K562 (cell line): ENCODE data around the gene CNTD1. TPM values are rescaled to one million over a fixed set of nuclear protein-coding genes. Genes with fewer than 3 reads are reported as not detected.

ENCODE experiments used
- ATAC-seq: fragments of 200-7000 bp; cut with Tn5 transposase; 3 replicates; pipeline ENCODE4 v1.9.1; 2020; ENCODE audit warnings: moderate library complexity
- BruUV-seq: library from RNA; stranded (reverse); fragments of 400-500 nt; replicated peaks from 2 replicates; lab custom pipeline; 2021; lab: Mats Ljungman, UMichigan
- CTCF ChIA-PET: fragments of 300-600 bp; formaldehyde crosslinking; extraction: SDS; loops from one replicate; lab custom pipeline; 2021; ENCODE audit warnings: low intra/inter-chr PET ratio; lab: Yijun Ruan, JAX
- POLR2A ChIA-PET: fragments of 300-600, 350-650 bp; sonication (Branson Sonifier 250); formaldehyde crosslinking; extraction: SDS; loops from one replicate; lab custom pipeline; 2021; ENCODE audit warnings: antibody characterized with exemption, inconsistent platforms; lab: Yijun Ruan, JAX
- DNase-seq, 4 experiments: peaks; one replicate each; pipeline versions ENCODE4 v3.0.0 to v3.0.0-alpha.2; 2011 to 2018; ENCODE audit warnings: low spot score in 3 of 4, mixed read lengths in 3 of 4; ENCODE audit errors: extremely low read depth in 1 of 4
- FAIRE-seq: peaks from 2 replicates; lab custom pipeline; 2011; peaks lifted over from hg19 to GRCh38; lab: Jason Lieb, UNC
- H2AFZ ChIP-seq: 2 replicates; pipeline ENCODE4 v1.6.0; 2011; ENCODE audit warnings: low read depth, low read length, control low read depth, inconsistent platforms
- H3K27ac ChIP-seq: fragments of 200-600 bp; 3 replicates; pipeline ENCODE4 v1.8.0; 2011; ENCODE audit warnings: low read depth, mild to moderate bottlenecking, control low read depth, inconsistent platforms, low read length, moderate library complexity, mixed read lengths; ENCODE audit errors: extremely low read depth
- H3K27me3 ChIP-seq, 2 experiments: fragments of 300-600 bp in 1 of 2; 2 replicates in 1 of 2; 3 replicates in 1 of 2; pipeline versions ENCODE4 v1.6.0 to v1.8.0; 2011; ENCODE audit warnings: inconsistent platforms in 2 of 2, low read length in 2 of 2, mild to moderate bottlenecking in 1 of 2, mixed read lengths in 1 of 2, moderate library complexity in 1 of 2; ENCODE audit not compliant: control insufficient read depth in 2 of 2, insufficient read depth in 2 of 2
- H3K36me3 ChIP-seq: fragments of 300-600 bp; 3 replicates; pipeline ENCODE4 v1.8.0; 2011; ENCODE audit warnings: mild to moderate bottlenecking, low read length, inconsistent platforms; ENCODE audit not compliant: control insufficient read depth, insufficient read depth
- H3K4me1 ChIP-seq, 2 experiments: fragments of 200-600 bp in 1 of 2; replicated peaks in 1 of 2; 2 replicates in 1 of 2; 3 replicates in 1 of 2; pipeline versions ENCODE4 v1.5.1 to v1.8.0; 2011; ENCODE audit warnings: inconsistent platforms in 2 of 2, low read length in 2 of 2, mild to moderate bottlenecking in 1 of 2, mixed read lengths in 1 of 2, moderate library complexity in 1 of 2; ENCODE audit not compliant: control insufficient read depth in 2 of 2, insufficient read depth in 2 of 2
- H3K4me2 ChIP-seq: 2 replicates; pipeline ENCODE4 v1.6.1; 2011; ENCODE audit warnings: low read length, control low read depth, inconsistent platforms, mixed read lengths; ENCODE audit not compliant: insufficient read depth
- H3K4me3 ChIP-seq: fragments of 200-600 bp; sonication (generic), shearing (Covaris generic); 2 replicates; pipeline ENCODE4 v1.5.1; 2016; ENCODE audit warnings: control low read depth, inconsistent platforms
- H3K79me2 ChIP-seq: fragments of 200-600 bp; 3 replicates; pipeline ENCODE4 v1.8.0; 2011; ENCODE audit warnings: low read length, inconsistent platforms; ENCODE audit not compliant: control insufficient read depth, insufficient read depth
- H3K9ac ChIP-seq, 2 experiments: 2 replicates each; pipeline versions ENCODE4 v1.6.0 to v1.6.1; 2011; ENCODE audit warnings: low read depth in 2 of 2, low read length in 2 of 2, control low read depth in 1 of 2, inconsistent platforms in 1 of 2, mild to moderate bottlenecking in 1 of 2, mixed read lengths in 1 of 2; ENCODE audit not compliant: insufficient read depth in 1 of 2
- H3K9me1 ChIP-seq: one replicate; pipeline ENCODE4 v1.6.0; 2011; ENCODE audit warnings: inconsistent platforms, mild to moderate bottlenecking, low read length, moderate library complexity; ENCODE audit not compliant: control insufficient read depth, insufficient read depth
- H3K9me3 ChIP-seq: replicated peaks from 2 replicates; pipeline ENCODE4 v1.5.1; 2011; ENCODE audit warnings: low read depth, low read length, inconsistent platforms; ENCODE audit not compliant: control insufficient read depth, insufficient read depth
- H4K20me1 ChIP-seq: replicated peaks from 2 replicates; pipeline ENCODE4 v1.6.1; 2011; ENCODE audit warnings: low read length, inconsistent platforms, mixed read lengths; ENCODE audit not compliant: control insufficient read depth, insufficient read depth
- ATF7 ChIP-seq: fragments of 450-650 bp; IDR thresholded peaks from 2 replicates; pipeline ENCODE4 v1.7.1; 2014; ENCODE audit warnings: mild to moderate bottlenecking, moderate library complexity
- ETV6 ChIP-seq, 3 experiments: fragments of 150-350 bp in 1 of 3; sonication (generic) in 1 of 3; formaldehyde crosslinking in 1 of 3; IDR thresholded peaks; 2 replicates each; pipeline versions ENCODE4 v1.6.1 to v1.8.0; 2014 to 2022; ENCODE audit warnings: borderline replicate concordance in 2 of 3, low read depth in 2 of 3, antibody characterized with exemption in 1 of 3, low read length in 1 of 3, mild to moderate bottlenecking in 1 of 3, missing genetic modification reagents in 1 of 3
- GATA2 ChIP-seq: sonication (generic); formaldehyde crosslinking; IDR thresholded peaks from 2 replicates; pipeline ENCODE4 v1.4.0; 2020; ENCODE audit warnings: mild to moderate bottlenecking, missing genetic modification reagents
- GATAD2A ChIP-seq: fragments of 450-650 bp; IDR thresholded peaks from 2 replicates; pipeline ENCODE4 v1.6.1; 2017
- HDAC2 ChIP-seq: fragments of 450-650 bp; IDR thresholded peaks from 2 replicates; pipeline ENCODE4 v1.6.1; 2016; ENCODE audit warnings: mild to moderate bottlenecking
- KLF1 ChIP-seq: fragments of 450-650 bp; IDR thresholded peaks from 2 replicates; pipeline ENCODE4 v1.6.1; 2016; ENCODE audit warnings: missing genetic modification characterization, missing compliant biosample characterization
- LEF1 ChIP-seq: fragments of 450-650 bp; IDR thresholded peaks from 2 replicates; pipeline ENCODE4 v1.6.1; 2016; ENCODE audit warnings: mild to moderate bottlenecking
- NRF1 ChIP-seq, 2 experiments: fragments of 450-650 bp; IDR thresholded peaks in 1 of 2; conservative IDR thresholded peaks in 1 of 2; 2 replicates each; pipeline ENCODE4 v1.6.1; 2014; ENCODE audit warnings: mild to moderate bottlenecking in 2 of 2
- NUFIP1 ChIP-seq: fragments of 450-650 bp; IDR thresholded peaks from 2 replicates; pipeline ENCODE4 v1.6.1; 2018; ENCODE audit not compliant: partially characterized antibody
- PHTF2 ChIP-seq: fragments of 250-450 bp; sonication (Bioruptor Pico); IDR thresholded peaks from 2 replicates; pipeline ENCODE4 v1.5.0; 2021; ENCODE audit warnings: mild to moderate bottlenecking
- RBM39 ChIP-seq: fragments of 200-400 bp; formaldehyde crosslinking; optimal IDR thresholded peaks from 2 replicates; pipeline ENCODE3; 2018; ENCODE audit warnings: low read depth, low read length
- SMARCA4 ChIP-seq: fragments of 450-650 bp; IDR thresholded peaks from 2 replicates; pipeline ENCODE4 v1.6.1; 2016
- TAL1 ChIP-seq: fragments of 450-650 bp; IDR thresholded peaks from 2 replicates; pipeline ENCODE4 v1.6.1; 2016; ENCODE audit warnings: mild to moderate bottlenecking
- TBL1XR1 ChIP-seq, 2 experiments: IDR thresholded peaks; 2 replicates each; pipeline ENCODE4 v1.6.1; 2012; ENCODE audit warnings: improper control_type of control experiment in 2 of 2, low read length in 2 of 2, mild to moderate bottlenecking in 1 of 2
- ZKSCAN3 ChIP-seq: fragments of 250-450 bp; sonication (Bioruptor Pico); IDR thresholded peaks from 2 replicates; pipeline ENCODE4 v1.4.0; 2020
- ZNF785 ChIP-seq: fragments of 250-450 bp; sonication (Bioruptor Pico); IDR thresholded peaks from 2 replicates; pipeline ENCODE4 v1.4.0; 2020; ENCODE audit warnings: mild to moderate bottlenecking
- ZSCAN29 ChIP-seq: fragments of 450-650 bp; IDR thresholded peaks from 2 replicates; pipeline ENCODE4 v1.6.1; 2017
- WGBS: fragments of 100-300 bp; shearing (Covaris generic); methylation state at CpG from one replicate; pipeline ENCODE4 v1.1.6; 2016; ENCODE audit warnings: low coverage, mixed read lengths; ENCODE audit not compliant: insufficient coverage; ENCODE audit errors: missing lambda C conversion rate; 5-methylcytosine and 5-hydroxymethylcytosine counted together
- in situ Hi-C: fragments of 300-500 bp; cut with MboI; formaldehyde crosslinking; loops from 4 replicates; pipeline ENCODE4 v1.15.0; 2018; ENCODE audit warnings: inconsistent platforms, mixed read lengths
- intact Hi-C: fragments of 100-400 bp; cut with micrococcal nuclease; formaldehyde crosslinking; loops from 2 replicates; pipeline ENCODE4 v1.14.2; 2022
- polyA plus RNA-seq, 8 experiments: library from polyadenylated mRNA; depleted of rRNA in 4 of 8; stranded (reverse) in 5 of 8; unstranded in 3 of 8; fragments of >200 nt; fragmentation: Nextera tagmentation in 2 of 8; fragmentation: Illumina TruSeq in 1 of 8; extraction: Ambion mirVana in 2 of 8; extraction: Trizol in 1 of 8; gene quantifications; 2 replicates each; pipeline versions ENCODE4 v1.2.1 to v1.2.3, GENCODE V29; 2011 to 2014; ENCODE audit warnings: inconsistent platforms in 1 of 8, missing spikeins in 1 of 8
- total RNA-seq, 7 experiments: library from RNA; depleted of rRNA in 6 of 7; stranded (reverse); fragments of >200 nt in 6 of 7; fragmentation: Illumina TruSeq in 2 of 7; extraction: Trizol in 2 of 7; gene quantifications; 2 replicates each; pipeline versions ENCODE4 v1.2.1 to v1.2.3, GENCODE V29; 2011 to 2021; ENCODE audit warnings: low replicate concordance in 1 of 7
- TF ChIP-seq, protein P1 (sequence below), 2 experiments: fragments of 450-650 bp; conservative IDR thresholded peaks; 2 replicates each; pipeline ENCODE4 v1.6.1; 2017; ENCODE audit warnings: mild to moderate bottlenecking in 2 of 2, moderate library complexity in 2 of 2
- TF ChIP-seq, protein P2 (sequence below), 3 experiments: IDR thresholded peaks in 2 of 3; conservative IDR thresholded peaks in 1 of 3; 2 replicates each; pipeline ENCODE4 v1.5.1; 2011 to 2012; ENCODE audit warnings: low read length in 3 of 3, mild to moderate bottlenecking in 3 of 3, control low read depth in 2 of 3, improper control_type of control experiment in 1 of 3, inconsistent platforms in 1 of 3, low read depth in 1 of 3, mixed read lengths in 1 of 3, moderate library complexity in 1 of 3; ENCODE audit not compliant: insufficient read depth in 2 of 3

The CNTD1 gene
- total and polyA plus RNA-seq, 9 of the 15 experiments (the other 6 are each of a cell fraction or from before 2014, with no cell fraction given): 0.12 to 0.86 (median 0.41) TPM; not detected in 1

DNA sequence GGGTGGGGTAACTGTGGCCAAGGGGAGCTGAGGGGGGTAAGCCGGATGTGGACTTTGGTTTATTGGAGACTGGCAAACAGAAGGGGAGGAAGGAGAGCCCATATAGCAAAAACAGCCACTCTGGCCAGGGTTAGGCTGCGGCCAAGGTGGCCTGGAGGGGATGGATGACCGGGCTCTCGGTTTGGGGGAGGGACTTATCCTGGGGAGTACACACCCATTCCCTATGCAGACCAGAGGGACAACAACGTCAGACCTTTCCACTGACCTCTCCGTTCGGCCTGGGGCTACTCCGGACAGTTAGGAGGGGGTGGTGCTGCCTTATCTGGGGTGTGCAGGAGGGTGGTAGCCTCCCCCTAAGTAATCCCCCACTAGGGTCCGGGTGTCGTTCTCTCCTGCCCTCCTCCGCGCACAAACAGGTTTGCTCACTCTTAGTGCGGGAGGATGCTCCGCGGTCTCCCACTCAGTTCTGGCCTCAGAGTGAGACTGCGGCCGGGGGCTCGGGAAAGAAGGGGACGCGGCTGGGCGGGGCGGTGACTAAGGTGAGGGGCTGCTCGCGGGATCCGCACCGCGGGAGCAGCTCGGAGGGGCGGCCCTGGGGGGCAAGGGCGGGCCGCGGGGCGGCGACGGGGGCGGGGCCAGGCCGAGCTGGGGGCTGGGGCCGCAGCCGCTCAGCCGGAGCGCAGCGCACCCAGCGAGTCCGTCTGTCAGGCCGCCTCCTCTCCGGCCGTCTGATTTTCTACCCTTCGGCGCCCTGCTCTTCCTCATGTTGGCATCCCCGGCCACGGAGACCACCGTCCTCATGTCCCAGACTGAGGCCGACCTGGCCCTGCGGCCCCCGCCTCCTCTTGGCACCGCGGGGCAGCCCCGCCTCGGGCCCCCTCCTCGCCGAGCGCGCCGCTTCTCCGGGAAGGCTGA, 18.5 kb upstream of the CNTD1 start, which contains the start of gene WNK4:
WNK4 (plus strand) TSS at position 675 of the 915 bp plus-strand sequence; CDS start at position 764, 89 bp downstream.
- peaks cover 69% of the 10 kb centered on the region for H3K36me3 ChIP-seq
- DNase-seq: peak; percentile 93 to 98 (median 96)
- H3K4me1 ChIP-seq: peaks cover 51 to 76% of the 10 kb centered on the region in 2 experiments
- H2AFZ ChIP-seq: peak within 1 kb of the TSS; percentile 69; the same call in 1 of the 2 replicates
- peak within 1 kb of the TSS; percentile 76 for H3K4me2 ChIP-seq
- peak within 1 kb of the TSS; percentile 82 to 98 for H3K9ac ChIP-seq
- peaks cover 39% of the 10 kb centered on the region for H3K79me2 ChIP-seq
- no TSS peak for BruUV-seq
- no peaks in the 10 kb centered on the region for H4K20me1 ChIP-seq
- peak within 1 kb of the TSS; percentile 53 for H3K4me3 ChIP-seq
- WGBS: under 1% methylated on average over 47 of the region's 65 CpGs
- ChIA-PET CTCF (no interaction called here), POLR2A (interaction anchor here (0.5 to 5.2 kb wide), 11 partner anchors 8 to 585 kb away, joined by 3 to 47 read pairs (median 4); partner anchors contain the start of genes BECN1, CNTD1 and COA3)
- H3K27me3 ChIP-seq: no peaks in the 10 kb centered on the region
- H3K9me1 ChIP-seq: no peaks in the 10 kb centered on the region
- ATAC-seq: peak; percentile 89
- FAIRE-seq: peak; percentile 100
- no peaks in the 10 kb centered on the region for H3K9me3 ChIP-seq
- in situ Hi-C loops (no loop called here), intact Hi-C loops (no loop called here)
- H3K27ac ChIP-seq: peak within 1 kb of the TSS; percentile 85
- TF ChIP-seq NRF1 (conservative IDR thresholded peaks at IDR 0.05 in 1 of 2, IDR thresholded peaks at IDR 0.05 in 1 of 2) (peak; percentile 47 to 57), ZSCAN29 (no peak; the same call in 1 of the 2 replicates), PHTF2 (CRISPR knock-in tag) (no peak), GATA2 (CRISPR knock-in tag) (peak; percentile 86), ZKSCAN3 (CRISPR knock-in tag) (no peak), ETV6 (IDR thresholded peaks at IDR 0.05; ENCODE audit: borderline replicate concordance in 1 of 2, low read depth in 2 of 2, low read length in 1 of 2) (peak in 1 of 2 experiments; percentile 55; a peak in 1 of 4 replicates), ETV6 (CRISPR knock-in tag; IDR thresholded peaks at IDR 0.05; ENCODE audit: borderline replicate concordance) (no peak), LEF1 (peak; percentile 94), HDAC2 (peak; percentile 80), NUFIP1 (no peak), ATF7 (peak; percentile 79), TAL1 (peak; percentile 90), KLF1 (tag) (peak; percentile 74; the same call in 1 of the 2 replicates), RBM39 (no peak), GATAD2A (peak; percentile 76), TBL1XR1 (IDR thresholded peaks at IDR 0.05; ENCODE audit: low read length in 2 of 2) (peak in 1 of 2 experiments; percentile 89; a peak in 2 of 4 replicates), SMARCA4 (peak; percentile 89), ZNF785 (CRISPR knock-in tag) (no peak)
- TF ChIP-seq, protein P1, sequence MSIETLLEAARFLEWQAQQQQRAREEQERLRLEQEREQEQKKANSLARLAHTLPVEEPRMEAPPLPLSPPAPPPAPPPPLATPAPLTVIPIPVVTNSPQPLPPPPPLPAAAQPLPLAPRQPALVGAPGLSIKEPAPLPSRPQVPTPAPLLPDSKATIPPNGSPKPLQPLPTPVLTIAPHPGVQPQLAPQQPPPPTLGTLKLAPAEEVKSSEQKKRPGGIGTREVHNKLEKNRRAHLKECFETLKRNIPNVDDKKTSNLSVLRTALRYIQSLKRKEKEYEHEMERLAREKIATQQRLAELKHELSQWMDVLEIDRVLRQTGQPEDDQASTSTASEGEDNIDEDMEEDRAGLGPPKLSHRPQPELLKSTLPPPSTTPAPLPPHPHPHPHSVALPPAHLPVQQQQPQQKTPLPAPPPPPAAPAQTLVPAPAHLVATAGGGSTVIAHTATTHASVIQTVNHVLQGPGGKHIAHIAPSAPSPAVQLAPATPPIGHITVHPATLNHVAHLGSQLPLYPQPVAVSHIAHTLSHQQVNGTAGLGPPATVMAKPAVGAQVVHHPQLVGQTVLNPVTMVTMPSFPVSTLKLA (conservative IDR thresholded peaks at IDR 0.05): peak in 1 of 2 experiments; percentile 68; a peak in 2 of 4 replicates
- TF ChIP-seq, protein P2, sequence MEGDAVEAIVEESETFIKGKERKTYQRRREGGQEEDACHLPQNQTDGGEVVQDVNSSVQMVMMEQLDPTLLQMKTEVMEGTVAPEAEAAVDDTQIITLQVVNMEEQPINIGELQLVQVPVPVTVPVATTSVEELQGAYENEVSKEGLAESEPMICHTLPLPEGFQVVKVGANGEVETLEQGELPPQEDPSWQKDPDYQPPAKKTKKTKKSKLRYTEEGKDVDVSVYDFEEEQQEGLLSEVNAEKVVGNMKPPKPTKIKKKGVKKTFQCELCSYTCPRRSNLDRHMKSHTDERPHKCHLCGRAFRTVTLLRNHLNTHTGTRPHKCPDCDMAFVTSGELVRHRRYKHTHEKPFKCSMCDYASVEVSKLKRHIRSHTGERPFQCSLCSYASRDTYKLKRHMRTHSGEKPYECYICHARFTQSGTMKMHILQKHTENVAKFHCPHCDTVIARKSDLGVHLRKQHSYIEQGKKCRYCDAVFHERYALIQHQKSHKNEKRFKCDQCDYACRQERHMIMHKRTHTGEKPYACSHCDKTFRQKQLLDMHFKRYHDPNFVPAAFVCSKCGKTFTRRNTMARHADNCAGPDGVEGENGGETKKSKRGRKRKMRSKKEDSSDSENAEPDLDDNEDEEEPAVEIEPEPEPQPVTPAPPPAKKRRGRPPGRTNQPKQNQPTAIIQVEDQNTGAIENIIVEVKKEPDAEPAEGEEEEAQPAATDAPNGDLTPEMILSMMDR (IDR thresholded peaks at IDR 0.05 in 2 of 3, conservative IDR thresholded peaks at IDR 0.05 in 1 of 3; ENCODE audit: insufficient read depth in 2 of 3, low read depth in 1 of 3, low read length in 3 of 3): peak in 1 of 3 experiments; percentile 19; a peak in 1 of 6 replicates
